ENCODE results near the gene MYBL2. TPM values are rescaled to one million over a fixed set of nuclear protein-coding genes. Genes with fewer than 3 reads are reported as not detected.

The MYBL2 gene
- total RNA-seq, 1 donor from 2014 or later, result 1.7 TPM

DNA sequence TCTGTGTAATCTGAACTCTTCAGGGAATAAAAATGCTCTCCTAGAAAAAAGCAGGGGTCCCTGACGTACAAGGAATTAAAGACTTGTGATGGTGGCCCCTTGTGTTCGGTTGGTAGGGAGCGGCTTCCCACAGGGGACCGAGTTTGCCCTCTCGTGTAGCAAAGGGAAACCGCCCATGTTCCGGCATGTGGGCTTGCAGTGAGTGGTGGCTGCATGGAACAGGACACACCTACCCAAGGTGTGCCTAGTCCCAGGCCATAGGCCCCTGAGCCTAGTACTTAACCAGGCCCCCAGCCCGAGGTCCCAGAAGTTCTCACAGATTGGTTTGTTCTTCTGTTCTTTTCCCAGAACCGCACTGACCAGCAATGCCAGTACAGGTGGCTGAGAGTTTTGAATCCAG is 15.5 kb downstream of the MYBL2 start:
- H3K36me3 ChIP-seq, result no peaks in the 10 kb centered on the region
- no peak for DNase-seq (ENCODE audit: extremely low spot score in 2 of 2)
- TF ChIP-seq, protein P1, sequence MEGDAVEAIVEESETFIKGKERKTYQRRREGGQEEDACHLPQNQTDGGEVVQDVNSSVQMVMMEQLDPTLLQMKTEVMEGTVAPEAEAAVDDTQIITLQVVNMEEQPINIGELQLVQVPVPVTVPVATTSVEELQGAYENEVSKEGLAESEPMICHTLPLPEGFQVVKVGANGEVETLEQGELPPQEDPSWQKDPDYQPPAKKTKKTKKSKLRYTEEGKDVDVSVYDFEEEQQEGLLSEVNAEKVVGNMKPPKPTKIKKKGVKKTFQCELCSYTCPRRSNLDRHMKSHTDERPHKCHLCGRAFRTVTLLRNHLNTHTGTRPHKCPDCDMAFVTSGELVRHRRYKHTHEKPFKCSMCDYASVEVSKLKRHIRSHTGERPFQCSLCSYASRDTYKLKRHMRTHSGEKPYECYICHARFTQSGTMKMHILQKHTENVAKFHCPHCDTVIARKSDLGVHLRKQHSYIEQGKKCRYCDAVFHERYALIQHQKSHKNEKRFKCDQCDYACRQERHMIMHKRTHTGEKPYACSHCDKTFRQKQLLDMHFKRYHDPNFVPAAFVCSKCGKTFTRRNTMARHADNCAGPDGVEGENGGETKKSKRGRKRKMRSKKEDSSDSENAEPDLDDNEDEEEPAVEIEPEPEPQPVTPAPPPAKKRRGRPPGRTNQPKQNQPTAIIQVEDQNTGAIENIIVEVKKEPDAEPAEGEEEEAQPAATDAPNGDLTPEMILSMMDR (IDR thresholded peaks at IDR 0.05), result no peak
- TF ChIP-seq POLR2AphosphoS5 (IDR thresholded peaks at IDR 0.05; ENCODE audit: insufficient read depth in 1 of 2, low read depth in 1 of 2) (no peak), POLR2A (IDR thresholded peaks at IDR 0.05) (no peak)
- H3K27me3 ChIP-seq, result no peaks in the 10 kb centered on the region
- no peak overlapping the region for H3K4me3 ChIP-seq
- intact Hi-C loops (cut with DNase I), result no loop called here
- H3K9me3 ChIP-seq, result no peaks in the 10 kb centered on the region
- H3K4me1 ChIP-seq, result no peaks in the 10 kb centered on the region
- H3K27ac ChIP-seq, result no peak overlapping the region

DNA sequence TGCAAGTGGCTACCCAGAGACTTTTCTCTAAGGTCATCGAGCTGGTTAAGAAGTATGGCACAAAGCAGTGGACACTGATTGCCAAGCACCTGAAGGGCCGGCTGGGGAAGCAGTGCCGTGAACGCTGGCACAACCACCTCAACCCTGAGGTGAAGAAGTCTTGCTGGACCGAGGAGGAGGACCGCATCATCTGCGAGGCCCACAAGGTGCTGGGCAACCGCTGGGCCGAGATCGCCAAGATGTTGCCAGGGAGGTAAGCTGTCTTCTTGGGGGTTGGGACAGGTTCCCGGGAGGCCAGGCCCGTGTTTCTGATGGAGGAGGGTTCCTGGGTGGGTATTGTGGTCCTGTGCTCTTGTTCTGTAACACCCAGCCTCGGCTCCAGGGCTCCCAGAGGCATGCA is 19.9 kb downstream of the MYBL2 start:
- H3K27me3 ChIP-seq, result no peaks in the 10 kb centered on the region
- no peak for DNase-seq (ENCODE audit: extremely low spot score in 2 of 2)
- H3K9me3 ChIP-seq, result no peaks in the 10 kb centered on the region
- H3K4me1 ChIP-seq, result no peaks in the 10 kb centered on the region
- intact Hi-C loops (cut with DNase I), result no loop called here
- no peak overlapping the region for H3K27ac ChIP-seq
- H3K36me3 ChIP-seq, result no peaks in the 10 kb centered on the region
- TF ChIP-seq POLR2A (IDR thresholded peaks at IDR 0.05), result no peak
- TF ChIP-seq, protein P1 (IDR thresholded peaks at IDR 0.05), result no peak
- TF ChIP-seq POLR2AphosphoS5 (IDR thresholded peaks at IDR 0.05; ENCODE audit: insufficient read depth in 1 of 2, low read depth in 1 of 2), result no peak
- no peak overlapping the region for H3K4me3 ChIP-seq

DNA sequence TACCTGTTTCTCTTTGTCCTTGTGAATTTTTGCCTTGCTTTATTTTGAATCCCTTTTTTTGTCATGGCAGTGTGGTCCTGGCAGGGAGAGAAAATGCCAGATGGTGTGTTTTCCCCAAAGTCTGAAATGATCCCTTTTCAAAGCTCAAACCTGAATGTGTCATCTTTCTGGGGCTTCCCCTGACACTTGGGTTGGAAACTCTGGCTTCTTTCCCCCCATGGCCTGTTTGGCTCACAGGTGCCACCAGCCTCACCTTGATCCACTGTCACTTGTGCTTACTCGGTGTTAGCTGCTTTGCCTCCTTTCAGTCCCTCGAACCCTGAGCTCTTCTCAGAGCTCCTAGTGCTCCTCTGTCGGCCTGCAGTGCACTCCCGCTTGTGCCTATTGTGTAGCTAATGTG is 22.3 kb downstream of the MYBL2 start:
- intact Hi-C loops (cut with DNase I), result no loop called here
- H3K4me1 ChIP-seq, result no peaks in the 10 kb centered on the region
- TF ChIP-seq POLR2A (IDR thresholded peaks at IDR 0.05) (no peak), POLR2AphosphoS5 (IDR thresholded peaks at IDR 0.05; ENCODE audit: insufficient read depth in 1 of 2, low read depth in 1 of 2) (no peak)
- TF ChIP-seq, protein P1 (IDR thresholded peaks at IDR 0.05), result no peak
- no peaks in the 10 kb centered on the region for H3K36me3 ChIP-seq
- H3K4me3 ChIP-seq, result no peak overlapping the region
- no peak overlapping the region for H3K27ac ChIP-seq
- H3K27me3 ChIP-seq, result no peaks in the 10 kb centered on the region
- H3K9me3 ChIP-seq, result no peaks in the 10 kb centered on the region
- DNase-seq (ENCODE audit: extremely low spot score in 2 of 2), result no peak

DNA sequence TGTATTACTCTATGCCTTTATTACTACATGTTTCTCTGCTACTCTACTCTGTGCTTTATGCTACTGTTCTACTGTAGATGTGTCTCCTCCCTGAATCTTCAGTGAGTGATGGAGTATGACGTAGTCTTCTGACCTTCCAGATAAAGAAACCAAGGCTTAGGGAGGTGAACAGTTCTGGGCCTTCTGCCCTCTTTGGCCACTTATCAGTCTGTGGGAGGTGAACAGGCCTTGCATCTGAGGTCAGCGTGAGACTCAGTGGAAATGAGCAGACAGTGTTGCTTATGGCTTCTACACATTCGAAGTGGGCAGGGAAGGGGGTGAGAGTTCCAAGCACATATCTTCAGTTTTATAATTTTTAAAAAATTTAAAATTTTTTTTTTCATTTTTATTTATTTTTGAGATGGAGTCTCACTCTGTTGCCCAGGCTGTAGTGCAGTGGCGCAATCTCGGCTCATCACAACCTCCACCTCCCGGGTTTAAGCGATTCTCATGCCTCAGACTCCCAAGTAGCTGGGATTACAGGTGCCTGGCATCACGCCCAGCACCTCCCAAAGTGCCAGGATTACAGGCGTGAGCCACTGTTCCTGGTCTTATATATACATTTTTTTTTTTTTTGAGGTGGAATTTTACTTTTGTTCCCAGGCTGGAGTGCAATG is 24.2 kb downstream of the MYBL2 start:
- H3K36me3 ChIP-seq, result no peaks in the 10 kb centered on the region
- no peaks in the 10 kb centered on the region for H3K27me3 ChIP-seq
- H3K4me1 ChIP-seq, result no peaks in the 10 kb centered on the region
- intact Hi-C loops (cut with DNase I), result no loop called here
- H3K4me3 ChIP-seq, result no peak overlapping the region
- H3K27ac ChIP-seq, result no peak overlapping the region
- no peak for DNase-seq (ENCODE audit: extremely low spot score in 2 of 2)
- H3K9me3 ChIP-seq, result no peaks in the 10 kb centered on the region
- TF ChIP-seq POLR2A (IDR thresholded peaks at IDR 0.05), result no peak
- TF ChIP-seq POLR2AphosphoS5 (IDR thresholded peaks at IDR 0.05; ENCODE audit: insufficient read depth in 1 of 2, low read depth in 1 of 2), result no peak
- TF ChIP-seq, protein P1 (IDR thresholded peaks at IDR 0.05), result no peak

DNA sequence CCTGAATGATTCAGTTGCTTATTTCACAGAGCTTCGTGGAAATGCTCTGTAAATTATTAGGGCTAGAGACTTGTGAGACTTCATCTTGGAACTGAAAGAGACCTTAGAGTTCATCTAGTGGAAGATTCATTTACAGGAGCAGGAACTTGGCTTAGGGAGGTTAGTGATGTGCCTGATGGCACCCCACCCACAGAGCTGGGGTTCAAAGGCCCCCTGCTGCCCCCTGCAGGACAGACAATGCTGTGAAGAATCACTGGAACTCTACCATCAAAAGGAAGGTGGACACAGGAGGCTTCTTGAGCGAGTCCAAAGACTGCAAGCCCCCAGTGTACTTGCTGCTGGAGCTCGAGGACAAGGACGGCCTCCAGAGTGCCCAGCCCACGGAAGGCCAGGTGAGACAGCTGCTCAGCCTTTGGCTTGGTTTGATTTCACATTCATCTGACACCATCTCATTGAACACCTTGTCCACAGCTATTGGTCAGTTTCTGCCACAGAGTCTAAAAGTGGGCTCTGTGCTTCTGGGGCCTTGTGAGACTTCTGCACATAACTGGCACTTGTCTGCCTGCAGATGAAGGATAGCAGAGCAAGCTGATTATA is 25.1 kb downstream of the MYBL2 start:
- no peaks in the 10 kb centered on the region for H3K27me3 ChIP-seq
- no peaks in the 10 kb centered on the region for H3K4me1 ChIP-seq
- DNase-seq (ENCODE audit: extremely low spot score in 2 of 2), result no peak
- H3K27ac ChIP-seq, result no peak overlapping the region
- TF ChIP-seq POLR2A (IDR thresholded peaks at IDR 0.05) (no peak), POLR2AphosphoS5 (IDR thresholded peaks at IDR 0.05; ENCODE audit: insufficient read depth in 1 of 2, low read depth in 1 of 2) (no peak)
- TF ChIP-seq, protein P1 (IDR thresholded peaks at IDR 0.05), result no peak
- H3K9me3 ChIP-seq, result no peaks in the 10 kb centered on the region
- H3K36me3 ChIP-seq, result no peaks in the 10 kb centered on the region
- no peak overlapping the region for H3K4me3 ChIP-seq
- intact Hi-C loops (cut with DNase I), result no loop called here
